Lower leg skin (tissue), 4 donors: ENCODE results near the gene RHOB. TPM values are rescaled to one million over a fixed set of nuclear protein-coding genes. Genes with fewer than 3 reads are reported as not detected.

Experiments
- DNase-seq, 2 donors: peaks; one replicate each; pipeline ENCODE4 v3.0.0-alpha.2; 2019; ENCODE audit warnings: low spot score in 2 of 2
- H3K4me3 ChIP-seq: fragments of 200-600 bp; sonication (generic); 2 replicates; pipeline ENCODE4 v1.5.1; 2017; ENCODE audit warnings: mild to moderate bottlenecking, low read depth; ENCODE audit not compliant: poor library complexity, severe bottlenecking
- POLR2A ChIP-seq, 2 donors: fragments of 450-650 bp; IDR thresholded peaks; one replicate each; pipeline ENCODE4 v1.6.1; 2016 to 2017; ENCODE audit warnings: antibody characterized with exemption in 2 of 2, mild to moderate bottlenecking in 1 of 2, moderate library complexity in 1 of 2
- WGBS, 2 donors: methylation state at CpG; one replicate each; pipeline ENCODE4 v1.1.5; 2018; 5-methylcytosine and 5-hydroxymethylcytosine counted together
- intact Hi-C: fragments of 100-400 bp; cut with DNase I; formaldehyde crosslinking; loops from one replicate; pipeline ENCODE4 v1.15.0; 2023; ENCODE audit warnings: low total_unique reads
- total RNA-seq, 4 donors: library from RNA; depleted of rRNA; stranded (reverse); fragments of >200 nt; gene quantifications; one replicate each; pipeline ENCODE4 v1.1.0, GENCODE V29; 2016
- TF ChIP-seq, protein P1 (sequence below), 3 donors: fragments of 450-650 bp; IDR thresholded peaks; one replicate each; pipeline ENCODE4 v1.5.1; 2016; ENCODE audit warnings: antibody characterized with exemption in 3 of 3, mild to moderate bottlenecking in 3 of 3, moderate library complexity in 2 of 3

RHOB gene
- total RNA-seq, 4 donors from 2014 or later = 569 to 894 (median 709) TPM

DNA sequence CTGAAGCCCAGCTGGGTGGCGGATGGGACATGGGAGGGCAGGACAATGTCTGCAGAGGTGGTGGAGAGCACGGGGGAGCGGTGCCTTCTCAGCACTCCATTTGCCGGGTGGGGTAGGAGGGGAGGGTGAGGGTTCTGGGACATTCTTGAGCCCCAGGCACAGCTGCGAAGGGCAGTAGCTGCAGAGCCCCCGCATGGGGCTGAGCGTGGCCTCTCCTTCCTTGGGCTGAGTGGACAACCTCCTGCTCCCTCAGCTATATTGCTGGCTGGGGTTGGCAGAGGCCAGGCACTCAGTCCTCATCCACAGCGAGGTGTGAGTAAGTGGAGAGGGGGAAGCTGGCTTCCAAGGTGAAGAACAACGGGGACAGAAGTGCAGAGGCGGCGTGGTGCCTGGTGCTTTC lies 50.1 kb downstream of the RHOB start:
- no peak for TF ChIP-seq POLR2A (IDR thresholded peaks at IDR 0.05)
- TF ChIP-seq, protein P1, sequence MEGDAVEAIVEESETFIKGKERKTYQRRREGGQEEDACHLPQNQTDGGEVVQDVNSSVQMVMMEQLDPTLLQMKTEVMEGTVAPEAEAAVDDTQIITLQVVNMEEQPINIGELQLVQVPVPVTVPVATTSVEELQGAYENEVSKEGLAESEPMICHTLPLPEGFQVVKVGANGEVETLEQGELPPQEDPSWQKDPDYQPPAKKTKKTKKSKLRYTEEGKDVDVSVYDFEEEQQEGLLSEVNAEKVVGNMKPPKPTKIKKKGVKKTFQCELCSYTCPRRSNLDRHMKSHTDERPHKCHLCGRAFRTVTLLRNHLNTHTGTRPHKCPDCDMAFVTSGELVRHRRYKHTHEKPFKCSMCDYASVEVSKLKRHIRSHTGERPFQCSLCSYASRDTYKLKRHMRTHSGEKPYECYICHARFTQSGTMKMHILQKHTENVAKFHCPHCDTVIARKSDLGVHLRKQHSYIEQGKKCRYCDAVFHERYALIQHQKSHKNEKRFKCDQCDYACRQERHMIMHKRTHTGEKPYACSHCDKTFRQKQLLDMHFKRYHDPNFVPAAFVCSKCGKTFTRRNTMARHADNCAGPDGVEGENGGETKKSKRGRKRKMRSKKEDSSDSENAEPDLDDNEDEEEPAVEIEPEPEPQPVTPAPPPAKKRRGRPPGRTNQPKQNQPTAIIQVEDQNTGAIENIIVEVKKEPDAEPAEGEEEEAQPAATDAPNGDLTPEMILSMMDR (IDR thresholded peaks at IDR 0.05) = no peak

More for the DNA sequence above, 50.1 kb downstream of the RHOB start:
- no peak for DNase-seq
- intact Hi-C loops = no loop called here
- 94 to 96% methylated on average over 11 of the region's 11 CpGs for WGBS, 2 donors
- H3K4me3 ChIP-seq = no peak overlapping the region

Other genes with a start within 250 kb of the RHOB start
- 100 to 1,000 TPM; 729 to 864 (median 835) TPM for gene SDC1, start 221.9 kb upstream of the RHOB start, total RNA-seq
- gene PUM2, start 96.2 kb upstream of the RHOB start, total RNA-seq = 10 to 100 TPM; 82.5 to 88.1 (median 84.8) TPM
- 10 to 100 TPM; 30.4 to 44.6 (median 36.8) TPM for gene HS1BP3, start 204.0 kb downstream of the RHOB start, total RNA-seq
- gene GDF7, start 220.1 kb downstream of the RHOB start, total RNA-seq = 1 to 10 TPM in 3 of 4 donors, under 1 TPM in 1; 0.80 to 3.7 (median 2.4) TPM